GM21619 (cell line): ENCODE results near the gene EPS8L3.
A peak's percentile ranks its signal among the peaks of the same experiment; 100 is the strongest.
"Not testable (repeated sequence)": the region's sequence is repeated elsewhere in the genome, so short reads cannot be mapped to it uniquely, and the experiment has no call there.

Source experiments
- ATAC-seq: cut with Tn5 transposase; IDR thresholded peaks from one replicate; pipeline ENCODE4 v1.9.1; 2021; ENCODE audit not compliant: unreplicated experiment

The EPS8L3 gene

DNA sequence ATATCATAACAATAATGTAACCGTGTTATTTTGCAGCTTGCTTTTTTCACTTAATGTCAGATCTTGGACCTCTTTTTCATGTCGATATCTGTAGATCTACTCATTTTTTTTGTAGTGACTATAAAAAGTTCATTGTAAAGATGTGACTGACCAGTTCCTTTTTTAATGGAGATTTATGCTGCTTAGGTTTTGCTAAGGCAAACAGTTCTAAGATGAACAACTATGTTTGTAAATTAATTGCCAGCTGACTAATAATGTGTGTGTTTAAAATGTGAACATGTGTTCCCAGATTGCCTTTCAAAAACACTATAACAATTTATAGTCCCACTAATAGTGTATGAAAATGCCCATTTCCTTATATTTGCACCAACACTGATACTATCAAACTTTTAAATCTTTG, 18.1 kb upstream of the EPS8L3 start:
- ATAC-seq: no peak

DNA sequence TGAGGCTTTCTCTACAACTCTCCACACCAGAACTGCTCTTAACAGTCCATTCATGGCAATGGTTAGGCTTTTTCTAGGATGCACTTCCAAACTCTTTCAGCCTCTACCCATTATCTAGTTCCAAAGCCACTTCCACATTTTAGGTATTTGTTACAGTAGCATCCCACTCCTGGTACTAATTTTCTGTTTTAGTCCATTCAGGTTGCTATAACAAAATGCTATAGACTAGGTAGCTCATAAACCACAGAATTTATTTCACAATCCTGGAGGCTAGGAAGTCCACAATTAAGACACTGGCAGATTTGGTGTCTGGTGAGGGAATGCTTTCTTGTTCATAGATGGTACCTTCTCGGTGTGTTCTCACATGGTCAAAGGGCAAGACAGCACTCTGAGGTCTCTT, 17.3 kb upstream of the EPS8L3 start:
- ATAC-seq: no peak

DNA sequence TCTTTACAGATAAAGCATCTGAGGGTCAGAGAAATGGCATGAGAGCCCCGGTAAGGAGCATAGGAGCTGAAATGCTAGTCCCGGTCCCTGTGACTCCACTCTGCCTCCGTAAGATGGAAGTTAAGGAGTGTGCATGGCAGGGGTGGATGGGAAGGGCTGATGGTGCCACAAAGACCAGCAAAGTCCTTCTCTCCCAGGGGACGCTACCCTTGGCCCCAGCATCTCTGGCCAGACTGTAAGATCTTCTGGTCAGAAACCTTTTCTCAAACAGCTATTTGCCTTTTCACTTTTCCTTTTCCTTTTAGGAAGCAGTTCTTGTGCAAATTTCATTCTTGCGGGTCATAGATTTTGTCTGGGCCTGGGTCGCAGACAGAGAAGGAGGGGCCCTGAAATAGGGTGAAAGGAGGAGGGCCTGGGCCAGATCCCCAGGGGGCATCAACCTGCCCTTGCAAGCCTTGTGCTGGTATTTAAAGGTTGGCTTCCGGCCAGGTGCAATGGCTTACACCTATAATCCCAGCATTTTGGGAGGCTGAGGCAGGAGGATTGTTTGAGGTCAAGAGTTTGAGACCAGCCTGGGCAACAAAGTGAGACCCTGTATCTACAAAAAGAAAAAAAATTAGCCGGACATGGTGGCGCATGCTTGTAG, 14.4 kb upstream of the EPS8L3 start:
- ATAC-seq: no peak

DNA sequence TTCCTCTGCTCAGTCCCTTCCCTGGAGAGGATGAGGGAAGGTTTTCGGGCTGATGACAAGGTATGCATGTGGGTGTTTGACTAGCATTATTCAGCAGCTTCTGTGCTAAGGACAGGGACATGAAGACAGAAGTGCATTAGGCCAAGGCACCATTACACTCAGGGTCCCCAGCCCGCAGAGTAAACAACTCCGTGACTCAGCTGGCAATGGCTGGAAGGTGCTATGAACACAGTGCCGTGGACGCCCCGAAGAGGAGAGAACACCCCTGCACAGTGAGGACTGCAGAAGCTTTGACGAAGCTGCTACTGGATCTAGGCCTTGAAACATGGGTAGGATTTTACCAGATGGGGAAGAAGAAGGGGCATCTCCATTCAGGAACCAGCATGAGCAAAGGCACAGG, 13.7 kb upstream of the EPS8L3 start:
- no peak for ATAC-seq

DNA sequence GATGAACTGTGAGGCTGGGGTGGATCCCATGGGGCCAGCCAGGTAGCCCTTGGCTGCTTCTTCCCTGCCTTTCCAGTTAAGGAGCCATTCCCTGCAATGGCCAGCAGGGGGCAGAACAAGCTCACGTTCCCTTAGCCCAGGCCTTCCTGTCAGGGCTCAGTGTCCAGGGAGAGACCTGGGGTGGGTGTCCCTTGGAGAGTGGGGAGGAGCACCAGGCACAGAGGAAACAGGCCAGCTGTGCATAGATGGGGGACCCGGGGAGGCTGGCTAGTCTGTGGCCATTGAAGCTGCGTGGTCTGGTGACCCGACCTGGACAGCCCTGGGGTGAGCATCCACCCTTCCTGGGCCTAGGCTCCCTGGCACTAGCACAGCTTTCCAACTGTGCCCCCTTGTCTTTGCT, 13.2 kb upstream of the EPS8L3 start:
- peak; percentile 71 for ATAC-seq

DNA sequence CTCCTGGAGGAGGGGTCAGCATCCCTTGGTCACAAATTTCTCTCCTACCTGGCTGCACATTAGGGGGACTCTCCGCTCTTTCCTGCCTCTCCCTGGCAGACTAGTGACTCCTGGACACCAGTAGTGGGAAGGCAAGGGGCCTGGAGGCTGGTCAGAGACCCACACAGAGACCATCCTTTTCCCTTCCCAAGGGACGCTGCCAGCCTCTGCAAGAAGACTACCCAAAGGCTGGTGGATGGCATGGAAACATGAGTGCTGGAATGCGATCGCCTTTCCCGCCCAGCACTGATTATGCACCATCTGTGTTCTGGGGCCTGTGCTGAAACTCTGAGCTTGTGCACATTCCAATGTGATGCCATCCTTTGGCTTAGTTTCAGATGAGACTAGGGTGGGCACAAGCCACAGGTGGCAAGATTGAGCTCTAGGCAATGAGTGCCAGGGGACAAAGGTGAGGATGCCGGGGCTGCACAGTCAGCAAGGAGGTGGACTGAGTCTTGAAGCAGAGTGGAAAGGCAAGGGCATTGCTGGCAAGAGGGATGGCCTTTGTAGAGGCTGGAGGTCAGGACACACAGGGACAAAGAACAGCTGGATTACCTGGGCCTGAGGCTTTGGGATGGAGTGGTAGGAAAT, 12.6 kb upstream of the EPS8L3 start:
- ATAC-seq: no peak

DNA sequence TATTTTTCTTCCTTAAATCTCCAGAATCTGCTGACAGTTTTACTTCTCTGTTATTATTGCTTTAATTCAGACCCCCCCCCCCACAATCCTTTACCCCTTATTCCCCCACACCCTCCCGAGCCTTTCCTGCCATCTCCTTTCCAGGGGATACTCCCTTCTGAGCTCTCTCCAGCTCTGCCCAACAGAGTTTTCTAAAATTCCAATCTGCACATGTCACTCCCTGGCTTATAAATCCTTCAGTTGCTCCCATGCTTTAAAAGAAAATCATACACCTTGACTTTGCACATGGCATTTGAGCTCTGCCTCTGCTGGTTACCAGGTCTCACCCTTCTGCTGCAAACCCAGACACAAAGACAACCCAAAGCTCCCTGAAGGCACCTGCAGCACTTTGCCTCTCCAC, 11.7 kb upstream of the EPS8L3 start:
- ATAC-seq: no peak

DNA sequence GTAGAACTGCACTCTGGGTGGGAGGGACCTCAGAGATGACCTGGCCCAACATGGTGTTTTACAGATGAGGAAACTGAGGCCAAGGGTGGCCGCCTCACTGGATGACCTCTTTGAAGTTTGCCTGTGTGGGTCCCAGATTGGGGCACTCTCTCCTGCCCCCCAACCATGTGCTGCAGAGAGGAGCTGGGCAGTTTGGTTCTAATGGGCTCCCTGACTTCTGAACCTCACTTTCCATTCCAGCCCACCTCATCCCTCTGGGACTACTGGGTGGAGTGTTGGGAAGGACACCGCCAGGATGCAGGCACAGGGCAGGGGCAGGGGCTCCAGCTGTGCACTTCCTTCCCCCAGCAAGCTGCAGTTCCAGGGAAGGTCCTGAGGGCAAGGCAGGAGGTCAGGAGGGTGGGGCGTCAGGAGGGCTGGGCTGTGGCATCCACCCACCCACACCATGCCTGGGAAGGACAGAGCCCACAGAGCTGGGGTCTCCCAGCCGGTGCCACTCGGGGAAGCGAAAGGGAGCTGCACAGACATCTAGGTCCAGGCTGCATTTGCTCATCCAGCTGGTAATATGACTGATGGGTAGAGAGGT, 10.3 kb upstream of the EPS8L3 start:
- ATAC-seq: no peak

DNA sequence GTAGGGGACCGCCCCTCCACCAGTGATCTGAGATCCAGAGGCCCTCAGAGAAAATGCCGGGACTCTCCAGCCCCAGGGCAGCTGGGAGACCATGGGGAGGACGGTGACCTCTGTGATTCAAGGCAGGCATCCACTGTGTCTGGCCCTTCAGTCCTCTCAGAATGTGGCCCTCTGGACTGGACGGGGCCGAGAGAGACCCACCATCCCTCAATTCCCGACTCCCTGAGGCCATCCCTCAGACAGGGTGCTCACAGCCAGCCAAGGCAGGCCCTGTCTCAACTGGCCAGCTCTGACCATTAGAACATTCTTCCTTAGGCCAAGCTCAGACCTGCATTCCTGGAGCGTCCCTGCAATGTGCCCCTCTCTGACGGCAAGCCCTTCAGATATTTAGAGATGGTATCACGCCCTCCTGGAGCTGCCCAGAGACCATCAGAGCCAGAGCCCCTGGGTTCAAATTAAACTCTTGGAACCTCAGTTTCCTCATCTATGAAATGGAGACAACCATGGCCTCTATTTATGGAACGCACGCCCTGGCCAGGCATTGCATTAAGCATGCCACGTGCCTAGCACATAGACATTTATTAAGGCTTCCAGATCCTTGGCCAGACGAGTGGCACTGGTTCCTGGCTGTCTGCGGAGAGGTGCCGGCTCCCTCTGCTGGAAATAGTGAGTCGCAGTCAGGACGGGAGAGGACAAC, 9.6 kb upstream of the EPS8L3 start:
- ATAC-seq: peak; percentile 81

DNA sequence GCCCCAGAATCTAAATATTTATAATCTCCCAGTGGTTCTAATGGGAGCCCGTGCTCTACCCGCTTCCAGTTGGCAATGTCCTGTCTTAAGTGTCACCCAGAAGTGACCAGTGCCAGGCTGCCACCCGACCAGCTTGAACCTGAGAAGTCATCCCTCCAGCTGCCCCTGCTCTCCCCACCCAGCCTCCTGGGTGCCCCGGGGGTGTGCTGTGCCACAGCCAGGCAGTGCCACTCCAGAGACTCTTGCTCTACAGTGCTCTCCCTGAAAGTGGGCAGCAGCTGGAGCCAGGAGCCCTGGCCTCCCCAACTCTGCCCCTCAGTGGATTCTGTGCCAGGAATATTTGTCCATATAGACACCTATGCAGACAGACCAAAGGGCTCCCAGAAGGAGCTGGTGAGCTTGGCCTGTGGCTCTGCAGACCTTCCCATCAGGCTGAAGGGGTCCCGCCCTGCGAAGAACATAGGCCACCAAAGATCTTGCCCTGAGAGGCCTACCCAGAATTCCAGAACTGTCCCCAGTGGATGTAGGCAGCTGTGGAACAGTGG, 9.0 kb upstream of the EPS8L3 start:
- ATAC-seq: no peak

DNA sequence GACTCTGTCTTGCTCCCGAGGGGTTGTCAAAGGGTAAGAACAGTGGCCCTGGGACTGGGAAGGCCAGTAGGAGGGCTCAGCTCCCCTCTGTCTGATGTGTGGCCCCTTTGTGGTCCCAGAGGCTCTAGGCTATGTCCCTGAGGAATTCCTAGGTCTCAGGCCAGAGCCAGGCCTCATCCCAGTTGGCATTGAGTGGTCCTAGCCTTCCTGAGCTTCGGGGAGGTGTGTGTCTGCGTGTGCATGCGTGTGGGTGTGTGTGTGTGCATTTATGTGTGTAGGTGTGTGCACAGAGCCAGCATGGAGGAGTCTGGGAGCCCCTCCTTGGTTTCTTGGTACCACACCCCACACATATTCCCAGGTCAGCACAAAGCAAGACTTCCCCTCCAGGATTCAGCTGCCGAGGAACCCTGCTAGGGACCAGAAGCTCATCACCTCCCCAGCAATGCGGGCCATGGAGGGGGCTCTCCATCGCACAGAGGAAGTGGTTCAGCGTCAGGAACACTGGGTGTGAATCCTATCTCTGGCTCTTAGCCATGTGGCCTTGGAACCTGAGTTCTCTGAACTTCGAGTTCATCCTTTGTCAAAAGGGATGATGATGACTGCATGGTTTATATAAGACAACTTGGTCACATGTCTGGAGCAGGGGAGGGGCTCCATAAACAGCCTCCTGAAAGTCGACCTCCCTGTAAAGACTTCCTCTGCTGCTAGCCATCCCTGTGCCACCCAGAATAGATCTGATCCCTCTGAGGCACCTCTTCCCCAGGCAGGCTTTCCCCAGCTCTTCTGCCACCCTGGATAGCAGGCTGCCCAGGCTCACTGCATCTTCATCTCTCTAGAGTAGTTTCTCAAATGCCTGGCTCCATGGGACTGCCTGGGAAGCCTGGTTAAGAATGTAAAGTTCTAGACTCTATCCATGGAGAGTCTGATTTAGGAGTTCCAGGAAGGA, 8.3 kb upstream of the EPS8L3 start:
- ATAC-seq: no peak

DNA sequence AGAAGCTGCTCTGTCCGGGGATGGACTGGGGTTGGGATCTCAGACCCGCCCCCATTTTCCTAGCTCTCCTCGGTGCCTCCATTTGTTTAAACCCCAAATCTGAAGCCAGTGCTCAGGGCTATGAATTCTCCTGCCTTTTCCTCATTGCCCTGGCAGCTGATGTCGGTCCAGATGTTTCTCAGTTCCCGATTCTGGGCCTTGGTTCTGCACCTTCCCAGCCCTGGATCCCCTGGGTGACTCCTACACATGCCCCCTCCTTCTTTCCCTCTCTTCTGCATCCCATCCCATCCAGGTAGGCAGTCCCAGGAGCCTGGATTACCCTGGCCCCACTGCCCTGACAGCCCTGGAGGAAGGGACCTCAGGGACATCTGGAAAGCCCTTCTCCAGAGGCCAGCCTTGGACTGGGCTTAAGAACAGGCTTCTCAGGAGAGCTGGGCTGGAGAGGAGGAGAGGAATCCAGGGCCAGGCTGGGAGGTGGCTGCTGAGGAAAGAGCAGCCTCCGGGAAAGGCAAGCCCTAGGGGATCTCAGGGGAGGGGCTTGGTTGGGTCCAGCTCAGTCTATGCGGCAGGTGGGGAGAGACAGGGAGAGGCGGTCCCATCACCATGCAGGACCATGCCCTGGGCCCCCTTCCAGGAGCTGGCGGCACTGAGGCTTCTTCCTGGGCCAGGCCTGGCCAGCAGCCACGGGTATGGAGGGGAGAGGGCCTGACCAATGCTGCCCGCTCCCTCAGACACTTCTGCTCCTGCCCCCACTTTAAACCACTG, 6.8 kb upstream of the EPS8L3 start:
- ATAC-seq: no peak

DNA sequence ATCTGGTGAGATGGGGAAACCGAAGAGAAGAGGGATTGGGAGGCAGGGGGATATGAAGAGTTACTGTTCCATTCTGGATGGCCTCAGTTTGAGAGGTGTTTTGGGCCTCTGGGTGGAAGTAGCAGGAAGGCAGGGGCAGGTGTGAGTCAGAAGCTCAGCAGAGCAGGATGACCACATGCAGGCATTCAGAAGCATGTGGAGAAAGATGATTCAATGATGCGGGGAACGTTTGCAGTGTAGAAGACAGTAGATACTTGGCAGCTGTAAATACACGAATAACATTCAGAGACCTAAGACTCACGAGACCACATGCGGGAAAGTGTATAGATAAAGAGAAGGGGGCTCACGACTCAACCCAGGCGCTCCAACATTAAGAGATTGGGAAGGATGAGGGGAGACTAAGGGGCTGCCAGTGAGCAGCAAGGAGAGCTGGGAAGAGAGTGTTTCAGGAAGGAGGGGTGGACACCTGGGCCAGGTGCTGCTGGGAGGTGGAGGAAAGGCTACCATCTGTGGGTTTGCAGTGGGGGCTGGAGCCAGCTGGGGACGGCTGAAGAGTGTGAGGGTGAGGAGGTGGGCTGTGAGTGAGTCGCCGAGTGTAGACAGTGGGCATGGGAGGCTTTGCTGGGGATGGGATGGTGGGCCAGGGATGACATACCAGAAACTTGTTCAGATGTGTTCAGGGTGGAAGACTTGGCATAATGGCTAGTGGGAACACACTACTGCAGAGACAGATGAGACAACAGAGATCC, 5.8 kb upstream of the EPS8L3 start:
- no peak for ATAC-seq

DNA sequence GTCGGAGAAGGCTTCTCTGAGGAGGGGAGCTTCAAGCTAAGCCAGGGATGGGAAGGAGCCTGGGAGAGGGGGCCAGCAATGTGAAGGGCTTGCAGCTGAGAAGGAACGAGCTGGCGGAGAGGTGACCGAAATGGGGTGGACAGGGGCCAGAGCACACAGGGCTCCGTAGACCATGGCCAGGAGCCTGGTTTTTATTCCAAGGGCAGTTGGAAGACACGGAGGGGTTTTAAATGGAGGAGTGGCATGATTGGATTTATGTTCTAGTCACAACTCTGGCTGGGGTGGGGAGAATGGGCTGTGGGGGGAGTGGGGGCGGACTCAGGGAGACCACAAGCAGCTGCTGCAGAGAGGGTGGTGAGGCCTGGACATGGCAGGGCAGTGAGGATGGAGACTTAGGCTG, 5.1 kb upstream of the EPS8L3 start:
- no peak for ATAC-seq

DNA sequence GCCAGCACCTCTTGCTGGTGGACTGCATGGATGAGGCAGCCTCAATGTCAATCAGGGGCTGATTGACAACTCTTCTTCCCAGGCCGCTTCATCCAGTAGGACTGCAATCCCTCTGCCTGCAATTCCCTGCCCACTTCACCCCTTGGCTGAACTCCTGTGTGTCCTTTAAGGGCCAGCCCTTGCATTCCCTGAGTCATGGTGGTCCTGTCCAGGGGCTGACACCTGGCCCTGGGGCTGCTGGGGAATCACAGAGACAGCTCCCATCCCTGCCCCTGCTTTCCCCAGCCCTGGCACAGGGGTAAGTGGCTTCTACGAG, 4.6 kb upstream of the EPS8L3 start:
- no peak for ATAC-seq

DNA sequence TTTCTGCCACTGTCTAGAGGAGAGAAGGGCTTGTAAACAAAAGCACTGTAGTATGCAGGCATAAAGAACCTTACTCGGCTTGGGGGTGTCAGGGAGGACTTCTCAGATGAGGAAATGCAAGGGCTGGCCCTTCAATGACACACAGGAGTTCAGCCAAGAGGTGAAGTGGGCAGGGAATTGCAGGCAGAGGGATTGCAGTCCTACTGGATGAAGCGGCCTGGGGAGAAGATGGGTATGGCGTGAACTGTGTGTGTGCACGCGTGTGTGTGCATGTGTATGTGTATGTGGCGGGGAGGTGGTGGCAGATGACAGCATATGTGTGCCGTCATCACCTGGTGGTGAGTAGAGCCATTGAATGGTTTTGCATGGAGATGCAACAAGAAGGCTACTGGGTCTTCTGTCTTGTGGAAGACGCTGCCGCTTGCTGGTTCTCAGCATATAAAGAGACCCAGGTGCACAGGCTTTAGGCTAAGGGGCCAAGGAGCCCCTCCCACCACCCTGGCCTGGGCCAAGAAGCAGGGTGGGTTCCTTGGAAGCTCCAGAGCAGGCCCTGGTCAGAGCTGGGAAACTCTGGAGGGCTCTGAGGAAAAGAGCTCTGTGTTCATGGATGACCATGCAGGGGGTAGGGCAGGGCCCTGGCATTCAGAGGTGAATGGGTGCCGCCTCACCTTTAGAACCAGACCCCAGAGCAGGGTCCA, 4.1 kb upstream of the EPS8L3 start:
- ATAC-seq: no peak

DNA sequence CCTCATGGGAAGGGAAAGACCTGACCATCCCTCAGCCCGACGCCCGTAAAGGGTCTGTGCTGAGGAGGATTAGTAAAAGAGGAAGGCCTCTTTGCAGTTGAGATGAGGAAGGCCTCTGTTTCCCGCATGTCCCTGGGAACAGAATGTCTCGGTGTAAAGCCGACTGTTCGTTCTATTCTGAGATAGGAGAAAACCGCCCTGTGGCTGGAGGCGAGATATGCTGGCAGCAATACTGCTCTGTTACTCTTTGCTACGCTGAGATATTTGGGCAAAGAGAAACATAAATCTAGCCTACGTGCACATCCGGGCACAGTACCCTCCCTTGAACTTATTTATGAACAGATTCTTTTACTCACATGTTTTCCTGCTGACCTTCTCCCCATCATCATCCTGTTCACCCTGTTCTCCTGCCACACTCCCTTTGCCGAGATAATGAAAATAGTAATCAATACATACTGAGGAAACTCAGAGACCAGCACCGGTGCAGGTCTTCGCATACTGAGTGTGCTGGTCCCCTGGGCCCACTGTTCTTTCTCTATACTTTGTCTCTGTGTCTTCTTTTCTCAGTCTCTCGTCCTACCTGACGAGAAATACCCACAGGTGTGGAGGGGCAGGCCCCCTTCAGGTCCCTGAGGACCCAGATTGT, 3.4 kb upstream of the EPS8L3 start:
- ATAC-seq: not testable (repeated sequence)

DNA sequence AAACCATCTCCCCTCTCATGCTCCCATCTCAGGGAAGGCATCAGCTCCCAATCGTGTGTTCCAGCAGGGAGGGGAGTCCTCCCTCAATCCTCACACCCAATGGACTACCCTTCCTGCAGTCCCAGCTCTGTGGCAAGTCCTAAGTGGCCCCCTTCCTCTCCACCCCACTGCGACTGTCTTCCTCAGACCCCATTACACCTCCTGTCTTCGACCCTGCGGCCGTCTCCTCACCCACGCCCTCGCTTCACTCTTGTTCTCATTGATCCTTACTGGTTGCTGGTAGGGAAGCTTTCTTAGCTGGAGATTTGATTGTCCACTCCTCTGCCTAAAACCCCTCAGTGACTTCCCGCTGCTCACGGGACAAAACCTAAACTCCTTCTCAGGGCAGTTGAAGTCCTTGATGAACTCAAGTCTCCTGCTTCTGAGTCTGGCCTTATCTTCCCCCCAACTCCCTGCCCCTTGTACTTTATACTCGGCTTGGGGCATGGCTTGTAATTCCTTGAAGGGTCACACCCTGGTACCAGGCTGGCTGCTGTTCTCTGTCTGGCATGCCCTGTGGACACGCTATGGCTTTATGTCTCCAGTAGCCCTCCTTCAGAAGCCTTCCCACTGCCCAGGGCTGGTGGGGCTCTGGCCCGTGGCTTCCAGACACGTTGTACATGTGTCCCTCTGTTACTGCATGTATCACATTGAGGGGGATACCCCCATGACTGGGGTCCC, 2.3 kb upstream of the EPS8L3 start:
- ATAC-seq: no peak
